ENCODE measurements around the gene LY6G6C. TPM values are rescaled to one million over a fixed set of nuclear protein-coding genes. Genes with fewer than 3 reads are reported as not detected.

The LY6G6C gene
- polyA plus RNA-seq, 2 donors: 17.2 to 21.9 TPM

DNA sequence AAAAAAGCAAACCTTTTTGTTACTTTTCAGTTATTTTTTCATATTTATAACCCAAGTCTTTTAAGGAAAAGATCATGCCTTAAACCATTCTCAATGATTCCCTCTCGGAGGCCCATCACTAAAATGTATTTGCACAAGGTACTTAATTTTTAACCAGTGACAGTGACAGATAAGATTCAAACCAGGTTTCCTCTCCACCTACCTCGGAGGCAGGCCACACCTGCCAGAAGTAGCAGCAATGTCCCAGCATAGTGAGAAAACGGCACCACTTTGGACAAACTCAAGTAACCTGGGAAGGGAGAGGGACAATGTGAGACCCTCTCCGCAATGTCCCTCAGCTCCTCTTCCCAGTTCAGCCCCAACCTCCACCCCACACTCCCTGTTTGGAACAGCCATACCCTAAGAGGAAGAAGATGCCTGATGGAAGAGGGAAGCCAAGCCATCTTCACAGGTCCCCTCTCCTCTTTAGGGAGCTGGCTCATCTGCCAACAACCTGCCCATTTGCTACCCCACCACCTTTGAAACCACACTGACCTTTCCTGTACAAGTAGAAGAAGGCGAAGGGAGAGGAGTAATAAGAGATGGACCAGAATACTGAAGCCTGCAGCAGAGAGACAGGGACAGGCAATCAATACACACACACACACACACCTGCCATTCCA, 20.7 kb downstream of the LY6G6C start:
- H3K9me3 ChIP-seq (ENCODE audit: control insufficient read depth in 2 of 2, insufficient read depth in 1 of 2, low read depth in 1 of 2, low read length in 1 of 2): no peaks in the 10 kb centered on the region
- H3K36me3 ChIP-seq (ENCODE audit: control insufficient read depth in 2 of 2, insufficient read depth in 2 of 2, low read length in 1 of 2): peaks cover 3 to 13% of the 10 kb centered on the region in 2 donors
- H3K27me3 ChIP-seq (ENCODE audit: control insufficient read depth in 1 of 2, insufficient read depth in 2 of 2, low read length in 2 of 2): no peaks in the 10 kb centered on the region
- H3K27ac ChIP-seq (ENCODE audit: low read depth in 2 of 2, low read length in 1 of 2): no peak overlapping the region
- 81 to 85% methylated on average over 5 of the region's 5 CpGs for WGBS, 2 donors
- peaks cover 6 to 7% of the 10 kb centered on the region in 2 donors for H3K4me1 ChIP-seq (ENCODE audit: control insufficient read depth in 2 of 2, insufficient read depth in 2 of 2, low read length in 1 of 2)
- H3K4me3 ChIP-seq (ENCODE audit: low read depth in 1 of 2, low read length in 2 of 2): no peak overlapping the region

DNA sequence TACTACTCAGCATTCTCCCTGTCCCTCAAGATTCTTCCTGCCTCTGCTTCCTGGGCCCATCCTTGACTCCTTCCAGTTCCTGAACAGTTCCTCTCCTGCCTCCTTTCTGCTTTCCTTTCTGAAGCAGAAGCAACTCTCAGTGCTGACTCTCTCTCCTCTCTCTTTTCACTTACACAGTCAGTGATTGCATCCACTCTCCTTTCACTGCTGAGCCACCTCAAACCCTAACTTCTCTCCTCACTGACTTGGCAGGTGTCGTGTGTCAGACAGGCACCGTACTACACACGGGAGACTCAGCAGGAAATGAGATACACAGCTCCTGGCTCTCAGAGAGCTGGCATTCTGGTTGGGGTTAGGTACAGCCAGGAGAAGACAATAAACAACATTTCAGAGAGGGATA, 24.0 kb downstream of the LY6G6C start:
- H3K27ac ChIP-seq (ENCODE audit: low read depth in 2 of 2, low read length in 1 of 2): peak overlapping the region in 1 of 2 donors; percentile 40
- no peak overlapping the region for H3K4me3 ChIP-seq (ENCODE audit: low read depth in 1 of 2, low read length in 2 of 2)
- 31 to 44% methylated on average over 3 of the region's 3 CpGs for WGBS, 2 donors
- no peaks in the 10 kb centered on the region for H3K9me3 ChIP-seq (ENCODE audit: control insufficient read depth in 2 of 2, insufficient read depth in 1 of 2, low read depth in 1 of 2, low read length in 1 of 2)
- no peaks in the 10 kb centered on the region for H3K27me3 ChIP-seq (ENCODE audit: control insufficient read depth in 1 of 2, insufficient read depth in 2 of 2, low read length in 2 of 2)
- peaks cover 6 to 7% of the 10 kb centered on the region in 2 donors for H3K4me1 ChIP-seq (ENCODE audit: control insufficient read depth in 2 of 2, insufficient read depth in 2 of 2, low read length in 1 of 2)
- peaks cover 6 to 34% of the 10 kb centered on the region in 2 donors for H3K36me3 ChIP-seq (ENCODE audit: control insufficient read depth in 2 of 2, insufficient read depth in 2 of 2, low read length in 1 of 2)

DNA sequence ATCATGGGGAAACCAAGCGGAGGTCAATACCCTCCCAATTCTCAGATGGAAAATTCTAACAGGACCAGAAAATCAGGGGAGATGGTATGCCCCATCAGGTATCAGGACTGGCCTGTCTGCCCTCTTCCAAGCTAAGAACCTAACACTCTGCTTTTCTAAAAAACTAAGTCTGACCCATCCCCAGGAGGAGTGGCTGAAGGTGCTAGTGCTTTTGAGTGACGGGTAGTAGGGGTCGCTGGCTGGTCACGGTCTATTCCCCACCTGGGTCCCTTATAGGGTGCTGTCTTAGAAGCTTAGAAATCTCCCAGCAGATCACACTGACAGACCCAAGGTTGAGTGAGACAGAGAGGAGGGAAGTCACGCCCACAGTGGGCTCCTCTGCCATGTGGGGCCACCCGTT, 28.0 kb downstream of the LY6G6C start:
- Histone ChIP-seq H3K27me3 (ENCODE audit: control insufficient read depth in 1 of 2, insufficient read depth in 2 of 2, low read length in 2 of 2) (no peaks in the 10 kb centered on the region), H3K36me3 (ENCODE audit: control insufficient read depth in 2 of 2, insufficient read depth in 2 of 2, low read length in 1 of 2) (peaks cover 18 to 56% of the 10 kb centered on the region in 2 donors), H3K4me3 (ENCODE audit: low read depth in 1 of 2, low read length in 2 of 2) (no peak overlapping the region), H3K9me3 (ENCODE audit: control insufficient read depth in 2 of 2, insufficient read depth in 1 of 2, low read depth in 1 of 2, low read length in 1 of 2) (no peaks in the 10 kb centered on the region), H3K27ac (ENCODE audit: low read depth in 2 of 2, low read length in 1 of 2) (no peak overlapping the region), H3K4me1 (ENCODE audit: control insufficient read depth in 2 of 2, insufficient read depth in 2 of 2, low read length in 1 of 2) (no peaks in the 10 kb centered on the region)
- WGBS, 2 donors: 86 to 90% methylated on average over 6 of the region's 6 CpGs

DNA sequence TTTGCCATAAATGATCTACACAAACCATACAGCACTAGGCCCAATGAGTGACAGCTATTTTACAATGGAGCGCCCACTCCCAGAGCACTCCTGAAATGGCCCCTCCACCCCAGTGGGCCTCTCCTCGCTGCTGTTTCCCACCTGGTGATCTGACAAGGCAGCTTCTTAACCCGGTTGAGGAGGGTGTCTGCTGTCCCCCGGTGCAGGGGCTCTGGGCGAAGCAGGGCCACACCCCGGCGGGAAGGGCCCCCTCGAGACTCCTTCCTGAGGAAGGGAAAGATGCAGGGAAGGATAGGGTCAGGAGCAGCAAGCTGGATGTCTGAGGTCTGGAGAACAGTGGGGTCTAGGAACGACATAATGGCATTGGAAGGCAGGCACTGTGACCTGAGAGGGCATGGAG, 28.7 kb downstream of the LY6G6C start:
- H3K36me3 ChIP-seq (ENCODE audit: control insufficient read depth in 2 of 2, insufficient read depth in 2 of 2, low read length in 1 of 2): peaks cover 22 to 63% of the 10 kb centered on the region in 2 donors
- H3K9me3 ChIP-seq (ENCODE audit: control insufficient read depth in 2 of 2, insufficient read depth in 1 of 2, low read depth in 1 of 2, low read length in 1 of 2): no peaks in the 10 kb centered on the region
- 91% methylated on average over 9 of the region's 9 CpGs for WGBS, 2 donors
- H3K27me3 ChIP-seq (ENCODE audit: control insufficient read depth in 1 of 2, insufficient read depth in 2 of 2, low read length in 2 of 2): no peaks in the 10 kb centered on the region
- H3K4me3 ChIP-seq (ENCODE audit: low read depth in 1 of 2, low read length in 2 of 2): no peak overlapping the region
- no peak overlapping the region for H3K27ac ChIP-seq (ENCODE audit: low read depth in 2 of 2, low read length in 1 of 2)
- no peaks in the 10 kb centered on the region for H3K4me1 ChIP-seq (ENCODE audit: control insufficient read depth in 2 of 2, insufficient read depth in 2 of 2, low read length in 1 of 2)

DNA sequence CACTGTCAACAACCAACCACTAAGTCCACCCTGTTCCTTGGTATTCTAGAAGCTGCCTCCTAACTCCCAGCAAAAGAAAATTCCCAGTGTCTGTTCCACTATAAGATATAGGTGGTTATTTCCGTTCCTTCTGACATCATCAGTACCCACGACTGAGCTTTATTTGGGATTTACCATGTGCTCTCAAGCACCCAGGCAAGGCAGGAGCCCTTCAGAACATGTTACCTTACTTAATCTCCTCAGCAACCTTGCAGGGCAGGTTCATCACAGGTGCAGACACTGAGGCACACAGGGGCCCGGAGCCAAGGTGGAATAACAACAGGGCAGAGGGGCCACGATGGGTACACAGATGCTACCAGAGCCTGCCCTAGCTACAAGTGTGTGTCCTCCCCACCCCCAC, 29.2 kb downstream of the LY6G6C start:
- Histone ChIP-seq H3K9me3 (ENCODE audit: control insufficient read depth in 2 of 2, insufficient read depth in 1 of 2, low read depth in 1 of 2, low read length in 1 of 2) (no peaks in the 10 kb centered on the region), H3K36me3 (ENCODE audit: control insufficient read depth in 2 of 2, insufficient read depth in 2 of 2, low read length in 1 of 2) (peaks cover 27 to 67% of the 10 kb centered on the region in 2 donors), H3K4me1 (ENCODE audit: control insufficient read depth in 2 of 2, insufficient read depth in 2 of 2, low read length in 1 of 2) (no peaks in the 10 kb centered on the region), H3K27ac (ENCODE audit: low read depth in 2 of 2, low read length in 1 of 2) (no peak overlapping the region), H3K27me3 (ENCODE audit: control insufficient read depth in 1 of 2, insufficient read depth in 2 of 2, low read length in 2 of 2) (no peaks in the 10 kb centered on the region), H3K4me3 (ENCODE audit: low read depth in 1 of 2, low read length in 2 of 2) (no peak overlapping the region)
- 81 to 85% methylated on average over 4 of the region's 4 CpGs for WGBS, 2 donors

DNA sequence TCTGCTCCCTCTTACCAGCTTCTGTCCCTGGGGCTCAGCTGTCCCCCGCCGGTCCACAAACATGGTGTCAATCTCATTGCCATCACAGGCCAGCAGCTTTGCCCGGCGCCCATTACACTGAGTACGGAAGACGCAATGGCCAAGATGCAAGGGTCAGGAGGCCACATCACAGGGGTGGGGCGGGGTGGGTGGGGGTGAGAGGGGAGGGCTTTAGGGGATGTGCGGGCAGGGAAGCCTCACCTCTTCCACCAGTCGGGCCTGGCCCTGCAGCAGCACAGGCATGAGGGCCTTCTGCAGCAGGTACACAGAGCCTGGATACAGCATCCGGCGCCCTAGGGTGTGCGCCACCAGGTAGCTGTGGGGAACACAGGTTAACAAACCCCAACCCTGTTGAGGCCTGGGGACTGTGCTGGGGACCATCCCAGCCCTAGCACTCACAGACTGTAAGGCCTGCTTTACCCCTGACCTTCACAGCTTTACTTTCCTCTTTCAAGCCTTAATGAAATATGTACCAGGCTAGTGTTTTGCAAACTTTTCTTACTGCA, 29.9 kb downstream of the LY6G6C start:
- Histone ChIP-seq H3K4me3 (ENCODE audit: low read depth in 1 of 2, low read length in 2 of 2) (no peak overlapping the region), H3K36me3 (ENCODE audit: control insufficient read depth in 2 of 2, insufficient read depth in 2 of 2, low read length in 1 of 2) (peaks cover 31 to 69% of the 10 kb centered on the region in 2 donors), H3K27me3 (ENCODE audit: control insufficient read depth in 1 of 2, insufficient read depth in 2 of 2, low read length in 2 of 2) (no peaks in the 10 kb centered on the region), H3K4me1 (ENCODE audit: control insufficient read depth in 2 of 2, insufficient read depth in 2 of 2, low read length in 1 of 2) (no peaks in the 10 kb centered on the region), H3K9me3 (ENCODE audit: control insufficient read depth in 2 of 2, insufficient read depth in 1 of 2, low read depth in 1 of 2, low read length in 1 of 2) (no peaks in the 10 kb centered on the region), H3K27ac (ENCODE audit: low read depth in 2 of 2, low read length in 1 of 2) (no peak overlapping the region)
- 94 to 95% methylated on average over 12 of the region's 12 CpGs for WGBS, 2 donors

DNA sequence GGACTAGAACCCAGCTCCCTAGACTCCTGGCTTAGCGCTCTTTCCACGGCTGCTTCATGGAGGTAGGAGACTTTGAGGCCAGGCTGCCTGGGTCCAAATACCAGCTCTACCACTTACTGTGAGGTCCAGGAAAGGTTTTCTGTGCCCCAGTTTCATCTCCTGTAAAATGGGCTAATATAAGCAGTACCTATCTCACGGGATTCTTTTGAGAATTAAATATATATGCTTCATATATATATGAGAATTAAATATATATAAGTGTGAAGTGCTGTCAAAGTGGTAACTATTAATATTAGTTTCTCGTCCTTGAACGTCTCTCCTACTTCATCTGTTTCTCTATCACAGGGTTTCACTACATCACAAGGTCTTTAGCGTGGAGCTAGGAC, 30.5 kb downstream of the LY6G6C start:
- 87 to 89% methylated on average over 6 of the region's 6 CpGs for WGBS, 2 donors
- H3K4me1 ChIP-seq (ENCODE audit: control insufficient read depth in 2 of 2, insufficient read depth in 2 of 2, low read length in 1 of 2): no peaks in the 10 kb centered on the region
- no peak overlapping the region for H3K4me3 ChIP-seq (ENCODE audit: low read depth in 1 of 2, low read length in 2 of 2)
- no peaks in the 10 kb centered on the region for H3K27me3 ChIP-seq (ENCODE audit: control insufficient read depth in 1 of 2, insufficient read depth in 2 of 2, low read length in 2 of 2)
- H3K36me3 ChIP-seq (ENCODE audit: control insufficient read depth in 2 of 2, insufficient read depth in 2 of 2, low read length in 1 of 2): peaks cover 30 to 74% of the 10 kb centered on the region in 2 donors
- H3K9me3 ChIP-seq (ENCODE audit: control insufficient read depth in 2 of 2, insufficient read depth in 1 of 2, low read depth in 1 of 2, low read length in 1 of 2): no peaks in the 10 kb centered on the region
- no peak overlapping the region for H3K27ac ChIP-seq (ENCODE audit: low read depth in 2 of 2, low read length in 1 of 2)

DNA sequence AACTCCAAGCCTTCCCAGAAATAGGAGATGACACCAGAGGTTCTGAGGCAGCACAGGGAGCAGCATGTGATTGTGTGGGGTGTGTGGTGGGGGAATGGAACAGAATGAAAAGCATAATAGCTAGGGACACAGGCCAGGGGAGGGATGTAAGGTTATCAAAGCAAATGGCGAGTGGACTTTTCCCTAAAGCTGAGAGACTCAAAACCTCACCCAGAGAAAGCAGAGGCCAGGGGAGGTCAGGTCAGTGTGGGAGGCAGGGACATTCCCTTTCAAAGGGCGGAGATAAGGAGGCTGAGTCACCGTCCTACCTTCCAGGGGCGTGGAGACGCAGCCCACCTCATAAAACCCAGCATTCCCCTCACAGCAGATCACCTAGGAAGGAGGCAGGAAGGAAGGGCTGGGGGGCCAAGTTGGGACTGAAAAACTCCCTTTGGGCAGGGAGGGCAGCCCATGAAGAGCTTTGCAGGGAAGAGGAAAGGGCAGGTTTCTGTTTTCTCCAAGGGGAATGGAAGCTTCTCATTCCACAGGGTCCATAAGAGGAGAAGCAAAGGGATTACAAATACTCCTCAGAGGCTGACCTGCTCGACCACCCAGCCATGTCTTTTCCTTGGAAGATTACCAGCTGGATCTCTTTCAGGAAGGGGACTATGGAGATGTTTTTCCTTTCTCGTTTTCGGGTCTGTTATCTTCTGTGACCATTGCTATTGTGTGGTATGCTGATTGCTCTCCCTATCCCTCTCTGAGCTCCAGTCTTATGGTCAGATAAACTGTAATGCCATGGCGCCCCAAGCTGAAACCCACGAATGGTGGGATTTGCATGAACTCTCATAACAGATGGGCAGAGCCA, 31.1 kb downstream of the LY6G6C start:
- Histone ChIP-seq H3K36me3 (ENCODE audit: control insufficient read depth in 2 of 2, insufficient read depth in 2 of 2, low read length in 1 of 2) (peaks cover 30 to 73% of the 10 kb centered on the region in 2 donors), H3K4me1 (ENCODE audit: control insufficient read depth in 2 of 2, insufficient read depth in 2 of 2, low read length in 1 of 2) (no peaks in the 10 kb centered on the region), H3K9me3 (ENCODE audit: control insufficient read depth in 2 of 2, insufficient read depth in 1 of 2, low read depth in 1 of 2, low read length in 1 of 2) (no peaks in the 10 kb centered on the region), H3K4me3 (ENCODE audit: low read depth in 1 of 2, low read length in 2 of 2) (no peak overlapping the region), H3K27ac (ENCODE audit: low read depth in 2 of 2, low read length in 1 of 2) (no peak overlapping the region), H3K27me3 (ENCODE audit: control insufficient read depth in 1 of 2, insufficient read depth in 2 of 2, low read length in 2 of 2) (no peaks in the 10 kb centered on the region)
- WGBS, 2 donors: 65 to 70% methylated on average over 10 of the region's 10 CpGs

DNA sequence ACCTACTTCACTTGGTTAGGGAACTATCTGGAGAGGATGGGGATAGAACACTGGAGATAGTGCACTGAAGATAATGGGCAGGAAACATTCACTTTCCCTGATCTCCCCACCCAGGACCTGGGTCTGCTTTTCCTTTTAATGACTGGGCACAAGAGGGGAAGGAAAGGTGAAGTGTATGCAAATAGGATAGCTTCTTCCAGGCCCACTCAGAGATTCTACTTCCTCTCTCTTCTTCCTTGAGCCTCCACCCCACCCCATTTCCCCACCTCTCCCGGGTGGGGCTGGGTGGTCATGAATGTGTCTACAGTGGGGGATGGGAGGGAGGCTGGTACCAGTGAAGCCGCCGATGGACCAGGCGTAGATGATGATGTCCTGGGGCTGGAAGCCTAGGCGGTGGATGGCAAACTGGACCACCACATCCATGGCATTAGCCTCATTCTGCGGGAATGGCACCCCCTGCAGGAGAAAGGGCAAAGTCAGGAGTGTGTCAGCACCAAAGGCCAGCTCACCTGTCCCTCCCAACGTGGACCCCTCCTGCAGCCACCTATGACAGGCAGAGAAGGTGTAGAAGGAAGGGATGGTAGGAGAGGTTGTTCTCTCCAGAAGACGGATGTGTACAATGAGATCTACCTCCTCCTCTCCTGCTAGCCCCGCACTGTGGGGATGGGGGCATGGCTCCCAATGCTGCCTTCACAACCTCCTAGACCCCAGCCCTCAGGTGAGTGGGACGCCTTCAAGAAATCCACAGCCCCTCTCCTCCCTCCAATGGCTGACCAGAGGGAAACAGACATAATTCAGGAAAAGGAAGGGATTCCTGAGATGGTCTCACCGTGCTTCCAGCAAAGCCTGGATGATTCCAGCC, 32.1 kb downstream of the LY6G6C start:
- Histone ChIP-seq H3K4me1 (ENCODE audit: control insufficient read depth in 2 of 2, insufficient read depth in 2 of 2, low read length in 1 of 2) (no peaks in the 10 kb centered on the region), H3K9me3 (ENCODE audit: control insufficient read depth in 2 of 2, insufficient read depth in 1 of 2, low read depth in 1 of 2, low read length in 1 of 2) (no peaks in the 10 kb centered on the region), H3K27ac (ENCODE audit: low read depth in 2 of 2, low read length in 1 of 2) (no peak overlapping the region), H3K36me3 (ENCODE audit: control insufficient read depth in 2 of 2, insufficient read depth in 2 of 2, low read length in 1 of 2) (peaks cover 33 to 68% of the 10 kb centered on the region in 2 donors), H3K27me3 (ENCODE audit: control insufficient read depth in 1 of 2, insufficient read depth in 2 of 2, low read length in 2 of 2) (no peaks in the 10 kb centered on the region), H3K4me3 (ENCODE audit: low read depth in 1 of 2, low read length in 2 of 2) (no peak overlapping the region)
- 79 to 84% methylated on average over 11 of the region's 11 CpGs for WGBS, 2 donors
